ENCODE measurements around the gene PC.

PC gene

DNA sequence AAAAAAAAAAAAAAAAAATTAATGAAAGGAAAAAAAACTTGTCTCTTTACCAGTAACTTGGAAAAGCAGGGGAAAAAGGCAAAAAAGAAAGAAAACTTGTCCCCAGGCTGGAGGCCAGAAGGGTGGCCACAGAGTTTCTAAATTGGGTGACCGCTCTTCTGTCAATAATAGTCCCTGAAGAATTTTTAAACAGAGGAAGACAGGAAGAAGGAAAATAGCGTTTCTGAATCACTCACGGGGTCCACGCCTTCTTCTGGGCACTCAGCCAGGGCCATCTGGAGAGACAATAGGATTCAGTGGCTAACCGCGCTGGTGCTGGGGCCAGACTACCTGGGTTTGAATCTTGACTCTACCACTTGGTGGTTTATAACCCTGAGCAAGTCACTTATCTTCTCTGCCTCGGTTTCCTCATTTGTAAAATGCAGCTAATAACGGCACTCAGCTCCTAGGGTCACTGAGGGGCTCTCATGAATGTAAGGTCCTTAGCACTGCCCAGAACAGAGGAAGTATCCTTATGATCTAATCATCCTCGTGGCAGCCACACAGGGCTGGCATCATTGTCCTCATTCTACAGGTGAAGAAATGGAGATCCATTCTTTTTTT is 23.9 kb upstream of the PC start:
- Histone ChIP-seq H2AFZ (no peak overlapping the region), H3K4me3 (ENCODE audit: low read depth, low read length) (no peak overlapping the region), H3K27me3 (ENCODE audit: control insufficient read depth, insufficient read depth, low read length) (no peaks in the 10 kb centered on the region), H3K36me3 (ENCODE audit: control insufficient read depth, insufficient read depth, low read length) (no peaks in the 10 kb centered on the region), H3K4me2 (ENCODE audit: low read length) (no peak overlapping the region), H3K9ac (no peak overlapping the region), H3K4me1 (peaks cover 8% of the 10 kb centered on the region), H3K79me2 (no peaks in the 10 kb centered on the region), H3K9me3 (ENCODE audit: control insufficient read depth, low read length) (no peaks in the 10 kb centered on the region), H3K27ac (no peak overlapping the region)
- TF ChIP-seq, protein P1, sequence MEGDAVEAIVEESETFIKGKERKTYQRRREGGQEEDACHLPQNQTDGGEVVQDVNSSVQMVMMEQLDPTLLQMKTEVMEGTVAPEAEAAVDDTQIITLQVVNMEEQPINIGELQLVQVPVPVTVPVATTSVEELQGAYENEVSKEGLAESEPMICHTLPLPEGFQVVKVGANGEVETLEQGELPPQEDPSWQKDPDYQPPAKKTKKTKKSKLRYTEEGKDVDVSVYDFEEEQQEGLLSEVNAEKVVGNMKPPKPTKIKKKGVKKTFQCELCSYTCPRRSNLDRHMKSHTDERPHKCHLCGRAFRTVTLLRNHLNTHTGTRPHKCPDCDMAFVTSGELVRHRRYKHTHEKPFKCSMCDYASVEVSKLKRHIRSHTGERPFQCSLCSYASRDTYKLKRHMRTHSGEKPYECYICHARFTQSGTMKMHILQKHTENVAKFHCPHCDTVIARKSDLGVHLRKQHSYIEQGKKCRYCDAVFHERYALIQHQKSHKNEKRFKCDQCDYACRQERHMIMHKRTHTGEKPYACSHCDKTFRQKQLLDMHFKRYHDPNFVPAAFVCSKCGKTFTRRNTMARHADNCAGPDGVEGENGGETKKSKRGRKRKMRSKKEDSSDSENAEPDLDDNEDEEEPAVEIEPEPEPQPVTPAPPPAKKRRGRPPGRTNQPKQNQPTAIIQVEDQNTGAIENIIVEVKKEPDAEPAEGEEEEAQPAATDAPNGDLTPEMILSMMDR (IDR thresholded peaks at IDR 0.05): no peak

DNA sequence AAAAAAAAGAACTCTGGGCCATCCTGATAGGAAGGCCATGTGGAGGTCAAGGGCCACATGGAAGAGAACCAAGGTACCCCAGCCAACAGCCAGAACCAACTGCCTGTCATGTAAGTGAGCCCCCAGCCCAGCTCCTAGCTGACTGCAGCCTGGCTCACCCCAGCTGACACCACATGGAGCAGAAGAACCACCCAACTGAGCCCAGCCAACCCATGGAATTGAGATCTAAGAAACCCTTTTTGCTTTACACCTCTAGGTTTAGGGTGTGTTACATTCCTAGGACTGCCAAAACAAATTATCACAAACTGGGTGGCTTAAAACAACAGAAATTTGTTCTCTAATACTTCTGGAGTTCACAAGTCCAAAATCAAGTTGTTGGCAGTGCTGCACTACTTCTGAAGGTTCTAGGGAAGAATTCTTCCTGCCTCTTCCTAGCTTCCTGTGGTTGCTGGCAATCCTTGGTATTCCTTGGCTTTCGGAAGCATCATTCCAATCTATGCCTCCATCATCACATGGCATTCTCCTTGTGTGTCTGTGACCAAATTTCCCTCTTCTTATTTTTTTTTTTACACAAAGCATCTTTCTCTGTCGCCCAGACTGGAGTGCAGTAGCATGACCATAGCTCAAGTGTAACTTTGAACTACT is 21.3 kb upstream of the PC start:
- H3K27ac ChIP-seq: no peak overlapping the region
- no peak overlapping the region for H3K4me3 ChIP-seq (ENCODE audit: low read depth, low read length)

DNA sequence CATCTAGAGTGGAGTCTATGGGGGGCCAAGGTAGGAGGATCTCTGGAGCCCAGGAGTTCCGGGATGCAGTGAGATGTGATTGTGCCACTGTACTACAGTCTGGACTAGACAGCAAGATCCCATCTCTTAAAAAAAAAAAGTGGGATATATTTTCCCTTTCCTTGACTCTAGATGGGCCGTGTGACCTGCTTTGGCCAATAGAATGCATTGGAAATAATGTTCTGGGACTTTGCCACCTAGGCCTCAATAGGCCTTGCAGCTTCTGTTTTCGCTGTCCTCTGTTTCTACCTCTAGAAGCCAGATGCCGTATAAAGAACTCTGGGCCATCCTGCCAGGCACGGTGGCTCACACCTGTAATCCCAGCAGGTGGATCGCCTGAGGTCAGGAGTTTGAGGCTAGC is 20.5 kb upstream of the PC start:
- no peak overlapping the region for H3K4me2 ChIP-seq (ENCODE audit: low read length)
- H3K27ac ChIP-seq: no peak overlapping the region
- no peaks in the 10 kb centered on the region for H3K9me3 ChIP-seq (ENCODE audit: control insufficient read depth, low read length)
- H3K36me3 ChIP-seq (ENCODE audit: control insufficient read depth, insufficient read depth, low read length): no peaks in the 10 kb centered on the region
- H2AFZ ChIP-seq: no peak overlapping the region
- no peaks in the 10 kb centered on the region for H3K79me2 ChIP-seq
- TF ChIP-seq, protein P1 (IDR thresholded peaks at IDR 0.05): no peak
- no peak overlapping the region for H3K4me3 ChIP-seq (ENCODE audit: low read depth, low read length)
- H3K27me3 ChIP-seq (ENCODE audit: control insufficient read depth, insufficient read depth, low read length): no peaks in the 10 kb centered on the region
- H3K4me1 ChIP-seq: no peaks in the 10 kb centered on the region
- H3K9ac ChIP-seq: no peak overlapping the region

More for the DNA sequence above, 21.3 kb upstream of the PC start:
- Histone ChIP-seq H3K4me2 (ENCODE audit: low read length) (no peak overlapping the region), H3K79me2 (no peaks in the 10 kb centered on the region), H3K36me3 (ENCODE audit: control insufficient read depth, insufficient read depth, low read length) (no peaks in the 10 kb centered on the region), H2AFZ (no peak overlapping the region), H3K9me3 (ENCODE audit: control insufficient read depth, low read length) (no peaks in the 10 kb centered on the region), H3K27me3 (ENCODE audit: control insufficient read depth, insufficient read depth, low read length) (no peaks in the 10 kb centered on the region), H3K9ac (no peak overlapping the region), H3K4me1 (no peaks in the 10 kb centered on the region)
- TF ChIP-seq, protein P1 (IDR thresholded peaks at IDR 0.05): no peak

DNA sequence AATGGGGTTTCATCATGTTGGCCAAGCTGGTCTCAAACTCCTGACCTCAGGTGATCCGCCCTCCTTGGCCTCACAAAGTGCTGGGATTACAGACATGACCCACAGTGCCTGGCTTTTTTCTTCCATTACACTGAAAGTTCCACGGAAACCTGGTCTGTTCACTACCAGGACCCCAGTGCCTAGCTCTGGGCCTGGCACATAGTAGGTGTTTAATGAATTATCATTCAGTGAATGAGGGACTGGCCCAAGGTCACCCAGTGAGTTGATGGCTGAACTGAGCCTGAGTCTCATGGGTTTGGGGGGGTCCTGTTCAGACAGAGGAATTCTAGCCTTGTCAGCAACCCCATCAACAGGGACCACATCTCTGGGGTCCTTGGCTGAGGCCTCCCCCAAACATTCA is 20.0 kb upstream of the PC start:
- no peaks in the 10 kb centered on the region for H3K79me2 ChIP-seq

More for the DNA sequence above, 20.0 kb upstream of the PC start:
- H2AFZ ChIP-seq: no peak overlapping the region
- H3K4me2 ChIP-seq (ENCODE audit: low read length): no peak overlapping the region
- H3K27ac ChIP-seq: no peak overlapping the region
- H3K27me3 ChIP-seq (ENCODE audit: control insufficient read depth, insufficient read depth, low read length): no peaks in the 10 kb centered on the region
- TF ChIP-seq, protein P1 (IDR thresholded peaks at IDR 0.05): no peak
- H3K4me1 ChIP-seq: no peaks in the 10 kb centered on the region
- no peaks in the 10 kb centered on the region for H3K9me3 ChIP-seq (ENCODE audit: control insufficient read depth, low read length)
- no peak overlapping the region for H3K4me3 ChIP-seq (ENCODE audit: low read depth, low read length)
- H3K9ac ChIP-seq: no peak overlapping the region
- H3K36me3 ChIP-seq (ENCODE audit: control insufficient read depth, insufficient read depth, low read length): no peaks in the 10 kb centered on the region

Measured in parathyroid adenoma (tissue), 2 donors.